GM18498 (cell line): ENCODE results near the gene LIPE.
A peak's percentile ranks its signal among the peaks of the same experiment; 100 is the strongest.

Source experiments
- ATAC-seq: cut with Tn5 transposase; IDR thresholded peaks from one replicate; pipeline ENCODE4 v1.9.1; 2021; ENCODE audit warnings: mild to moderate bottlenecking, moderate library complexity; ENCODE audit not compliant: unreplicated experiment

The LIPE gene

DNA sequence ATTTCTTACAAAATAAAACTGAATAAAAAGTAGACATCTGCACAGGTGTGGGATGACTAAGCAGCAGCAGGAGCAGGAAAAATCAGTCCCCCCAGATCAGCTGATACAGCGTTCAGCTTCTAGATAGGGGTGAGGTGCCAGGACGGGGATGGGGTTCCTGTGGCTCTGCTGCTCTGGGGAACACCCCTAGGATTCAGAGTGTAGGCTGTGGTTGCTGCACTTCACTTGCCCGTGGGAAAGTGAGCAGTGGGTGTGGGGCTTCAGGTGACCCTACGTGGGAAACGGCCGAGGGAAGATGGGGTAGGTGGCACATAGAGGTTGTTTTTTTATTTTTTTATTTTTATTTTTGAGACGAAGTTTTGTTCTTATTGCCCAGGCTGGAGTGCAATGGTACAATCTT is 18.8 kb upstream of the LIPE start:
- ATAC-seq = no peak

- no peak for ATAC-seq
These were observed 16.8 kb upstream of the LIPE start for GRCh38 chr19:42443944-42444398.

- ATAC-seq = no peak
These were observed 15.6 kb upstream of the LIPE start, which contains the start of gene CXCL17 for GRCh38 chr19:42442833-42443232. TSS of gene CXCL17 (minus strand) at chr19:42442946. CDS start at chr19:42442832, 114 bp downstream.

DNA sequence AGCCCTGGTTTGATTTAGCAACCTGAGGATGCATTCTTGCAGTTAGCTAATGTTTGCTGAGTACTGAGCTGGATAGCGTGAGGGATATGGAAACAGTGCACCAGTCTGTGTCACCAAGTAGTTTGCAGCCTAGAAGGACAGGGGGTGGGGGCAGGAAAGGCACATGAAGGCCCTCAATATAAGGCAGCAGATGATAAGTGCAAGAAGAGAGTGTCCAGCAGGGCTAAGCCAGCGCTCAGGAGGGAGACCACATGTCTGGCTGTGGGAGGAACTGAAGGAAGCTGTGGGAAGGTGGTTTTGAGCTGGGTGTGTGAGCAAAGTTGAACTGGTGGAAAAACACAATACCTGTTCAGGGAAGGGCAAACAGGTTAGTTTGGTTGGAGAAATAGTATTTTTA is 13.9 kb upstream of the LIPE start:
- ATAC-seq = no peak

GRCh38 chr19:42440357-42441048 is 13.3 kb upstream of the LIPE start:
- ATAC-seq = peak; percentile 47

- no peak for ATAC-seq
These were observed 8.8 kb upstream of the LIPE start for GRCh38 chr19:42436006-42436405.

- no peak for ATAC-seq
These were observed 8.1 kb upstream of the LIPE start for GRCh38 chr19:42435316-42435715.

GRCh38 chr19:42433503-42434260 is 6.5 kb upstream of the LIPE start:
- no peak for ATAC-seq

DNA sequence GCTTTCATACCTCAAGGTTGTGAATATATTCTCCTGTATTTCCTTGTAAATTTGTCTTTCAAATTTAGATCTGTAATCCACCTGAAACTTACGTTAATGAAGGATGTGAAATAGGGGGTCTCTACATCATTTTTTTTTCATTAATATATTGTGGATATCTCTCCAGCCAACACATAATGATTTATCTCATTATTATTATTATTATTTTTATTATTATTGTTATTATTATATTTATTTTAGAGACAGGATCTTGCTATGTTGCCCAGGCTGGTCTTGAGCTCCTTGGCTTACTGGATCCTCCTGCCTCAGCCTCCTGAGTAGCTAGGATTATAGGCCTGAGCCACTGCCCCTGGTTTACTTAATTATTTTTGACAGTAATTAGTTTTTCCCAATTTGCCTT is 4.3 kb upstream of the LIPE start:
- no peak for ATAC-seq

DNA sequence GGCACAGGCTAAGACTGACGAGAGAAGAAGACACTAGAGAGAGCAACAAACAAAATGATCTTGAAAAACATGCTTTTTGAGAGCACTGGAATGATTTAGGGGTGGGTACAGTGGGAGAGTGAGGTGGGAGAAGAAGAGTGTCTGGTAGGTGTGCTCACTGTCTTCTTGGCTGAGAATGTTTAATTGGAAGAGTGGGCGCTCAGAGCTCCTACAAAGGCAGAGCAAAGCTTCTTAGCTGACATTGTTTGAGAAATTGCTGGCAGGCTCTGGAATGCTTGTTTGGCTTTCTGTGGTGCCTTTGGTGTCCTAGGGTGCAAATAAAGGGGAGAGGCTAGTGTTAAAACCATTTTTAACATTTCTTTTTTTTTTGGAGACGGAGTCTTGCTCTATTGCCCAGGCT is 1.5 kb upstream of the LIPE start:
- ATAC-seq = no peak

DNA sequence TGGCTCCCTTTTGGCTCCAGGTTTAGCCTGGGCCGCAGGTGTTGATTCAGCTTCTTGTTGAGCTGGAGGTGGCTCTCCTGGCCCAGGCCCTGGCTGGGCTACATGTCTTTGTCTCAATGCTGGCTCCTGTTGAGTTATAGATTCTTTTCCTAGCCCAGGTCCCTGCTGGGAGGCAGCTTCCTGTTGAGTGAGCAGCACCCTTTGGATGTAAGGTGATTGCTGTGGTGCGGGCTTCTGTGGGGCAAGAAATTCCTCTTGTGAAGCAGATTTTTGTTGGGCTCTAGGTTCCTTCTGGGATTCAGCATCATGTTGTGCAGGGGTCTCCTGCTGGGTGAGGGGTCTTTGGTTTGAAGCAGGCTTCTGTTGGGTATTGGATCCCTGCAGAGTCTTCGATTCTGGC is 545 bp downstream of the LIPE start:
- ATAC-seq = no peak

DNA sequence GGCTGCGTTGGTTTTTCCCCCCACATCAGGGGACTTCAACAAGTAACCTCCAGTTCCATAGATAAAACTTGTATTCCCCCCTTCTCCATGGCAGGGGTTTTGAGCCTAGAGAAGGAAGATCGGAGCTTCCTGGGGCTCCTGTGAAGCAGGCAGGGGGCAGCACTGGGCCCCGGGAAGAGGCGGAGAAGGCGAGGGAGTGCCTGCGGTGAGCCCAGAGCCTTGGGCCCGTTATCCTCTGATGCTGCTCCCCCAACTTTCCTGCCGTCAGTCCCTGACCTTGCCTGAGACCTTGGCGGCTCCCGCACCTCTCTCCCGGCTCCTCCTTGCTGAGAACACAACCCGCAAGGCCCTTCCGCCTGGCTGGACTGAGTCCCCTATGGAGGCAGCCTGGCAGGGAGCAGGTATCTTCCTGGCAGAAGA is 2.5 kb downstream of the LIPE start:
- ATAC-seq = no peak

DNA sequence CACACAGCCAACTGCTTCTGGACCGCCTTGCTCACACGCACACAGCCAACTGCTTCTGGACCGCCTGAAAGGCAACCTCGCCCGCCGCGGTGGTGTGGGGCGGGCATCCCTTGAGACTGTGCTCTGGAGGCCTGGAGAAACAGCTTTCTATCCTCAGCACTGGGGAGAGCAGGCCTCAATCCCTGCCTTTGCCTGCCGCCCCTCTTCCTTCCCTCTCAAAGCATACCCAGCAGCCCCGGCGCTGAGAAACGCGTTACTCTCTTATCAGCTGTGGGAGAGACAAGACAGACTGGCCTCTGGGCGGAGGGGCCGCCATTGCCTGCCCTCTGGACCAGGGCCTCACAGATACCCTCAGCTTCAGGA is 2.9 kb downstream of the LIPE start:
- no peak for ATAC-seq

GRCh38 chr19:42423462-42424344 is 3.5 kb downstream of the LIPE start:
- peak; percentile 87 for ATAC-seq

DNA sequence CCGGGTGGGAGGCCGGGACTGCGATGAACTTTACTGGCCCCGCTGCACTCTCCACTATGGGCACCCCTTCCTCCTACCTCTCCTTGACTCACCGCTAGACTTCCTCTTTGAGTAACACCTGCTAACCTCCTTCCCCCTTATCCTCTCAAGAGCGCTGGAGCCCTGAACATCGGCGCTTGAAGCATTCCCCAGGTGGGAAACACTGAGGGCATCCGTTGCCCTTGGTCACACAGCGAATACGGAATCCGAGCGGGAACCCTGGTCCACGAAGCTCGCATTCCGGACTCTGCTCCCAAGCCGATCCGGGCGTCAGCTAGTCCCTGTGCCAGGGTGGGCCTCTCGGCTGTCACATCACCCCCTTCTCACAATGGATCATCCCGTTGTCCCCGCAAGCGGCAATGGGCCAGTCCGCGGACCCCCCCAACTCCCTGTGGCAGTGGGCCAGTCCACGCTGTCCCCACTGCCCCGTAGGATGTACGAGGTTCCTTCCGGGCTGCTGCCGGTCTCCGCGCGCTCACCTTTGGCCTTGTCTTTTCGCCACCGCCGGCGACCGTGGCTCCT is 4.2 kb downstream of the LIPE start:
- peak; percentile 34 for ATAC-seq

GRCh38 chr19:42422092-42422900 is 4.9 kb downstream of the LIPE start:
- no peak for ATAC-seq

DNA sequence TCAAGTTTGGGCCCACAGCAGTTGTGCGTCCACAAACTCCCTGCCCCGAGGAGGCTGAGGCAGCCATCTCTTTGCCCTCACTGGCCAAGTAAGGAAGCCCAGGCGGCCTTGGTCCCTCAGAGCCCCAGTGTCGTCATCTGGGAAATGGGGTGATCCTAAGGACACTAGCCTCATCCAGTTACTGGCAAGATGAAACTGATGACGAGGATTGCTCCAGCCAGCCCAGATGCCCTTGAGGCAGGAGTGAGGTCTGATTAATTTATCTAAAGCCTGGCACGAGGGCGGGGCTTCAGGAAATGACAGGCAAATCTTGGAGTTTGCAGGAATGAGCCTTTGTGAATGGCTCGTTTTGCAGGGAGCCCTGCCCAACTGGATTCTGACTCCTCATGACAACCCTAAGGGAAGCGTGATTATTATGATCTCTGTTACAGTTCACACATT is 5.6 kb downstream of the LIPE start:
- no peak for ATAC-seq

DNA sequence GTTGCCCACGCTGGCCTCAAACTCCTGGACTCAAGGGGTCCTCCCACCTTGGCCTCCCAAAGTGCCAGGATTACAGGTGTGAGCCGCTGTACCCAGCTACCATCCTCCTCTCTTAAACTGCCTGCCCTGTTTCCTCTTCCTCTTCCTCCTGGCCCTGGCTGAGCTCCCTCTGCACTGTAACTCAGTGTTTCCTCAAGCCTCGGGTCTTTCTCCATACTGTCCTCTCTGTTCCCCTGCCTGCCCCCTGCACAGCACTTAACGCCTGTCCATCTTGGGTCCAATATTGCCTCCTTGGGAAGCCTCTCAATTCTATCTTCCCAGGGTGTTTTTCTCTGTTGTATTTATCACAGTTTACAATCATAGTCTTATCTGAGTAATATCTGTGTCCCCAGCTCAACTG is 6.1 kb downstream of the LIPE start:
- no peak for ATAC-seq

DNA sequence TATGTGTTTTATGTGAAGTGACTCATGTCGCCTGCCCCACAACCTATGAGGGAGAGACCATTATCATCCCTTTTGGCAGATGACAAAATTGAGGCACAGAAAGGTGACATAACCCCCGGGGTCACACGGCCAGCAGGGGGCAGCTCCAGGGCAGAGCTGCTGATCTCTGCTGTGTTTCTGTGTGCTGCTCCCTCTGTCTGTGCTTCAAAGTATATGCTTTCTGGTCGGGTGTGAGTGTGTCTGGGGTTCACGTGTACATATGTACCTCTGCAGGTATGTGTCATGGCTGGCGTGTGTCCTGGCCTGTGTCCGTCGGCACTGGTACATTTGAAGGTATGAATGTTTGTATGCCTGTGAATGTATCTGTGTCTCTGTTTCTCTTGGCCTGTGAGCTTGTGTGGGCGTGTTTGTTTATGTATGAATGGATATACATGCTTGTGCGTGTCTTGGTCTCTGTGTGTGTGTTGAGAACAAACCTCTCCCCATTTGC is 7.1 kb downstream of the LIPE start:
- ATAC-seq = no peak

DNA sequence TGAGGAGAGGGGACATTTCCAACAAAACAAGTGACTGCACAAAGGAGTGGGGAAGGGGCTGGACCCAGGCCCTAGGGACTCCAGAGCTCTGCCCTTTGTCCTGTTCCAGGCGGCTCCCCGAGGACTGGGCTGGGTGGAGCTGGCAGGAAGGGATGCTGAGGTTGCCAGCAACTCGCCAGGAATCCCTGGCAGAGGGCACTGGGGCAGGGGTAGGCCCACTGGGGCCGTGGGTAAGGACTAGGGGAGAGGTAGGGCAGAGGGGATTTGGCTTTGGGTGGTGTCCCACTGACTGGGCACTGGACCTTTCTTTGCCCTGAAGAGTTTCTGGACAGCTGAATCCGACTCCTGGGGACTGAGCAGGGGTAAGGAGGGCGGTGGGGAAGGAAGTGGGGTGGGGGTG is 7.9 kb downstream of the LIPE start:
- no peak for ATAC-seq
